OCI-LY1 (cell line): ENCODE data around the gene ZNF474.

Source experiments
- H2AFZ ChIP-seq: fragments of 200-600 bp; sonication (generic), shearing (Covaris generic); 2 replicates; pipeline ENCODE4 v1.6.0; 2014; ENCODE audit warnings: antibody characterized with exemption, mild to moderate bottlenecking, low read length
- H3F3A ChIP-seq: fragments of 200-600 bp; sonication (generic), shearing (Covaris generic); 2 replicates; pipeline ENCODE4 v1.6.0; 2014; ENCODE audit warnings: mild to moderate bottlenecking, antibody characterized with exemption, low read length, moderate library complexity; ENCODE audit not compliant: insufficient read depth
- H3K27ac ChIP-seq: fragments of 200-600 bp; sonication (generic); 2 replicates; pipeline ENCODE4 v1.5.1; 2014; ENCODE audit warnings: low read length, mixed run types, mild to moderate bottlenecking, low read depth; ENCODE audit not compliant: poor library complexity, severe bottlenecking
- H3K27me3 ChIP-seq: fragments of 200-600 bp; sonication (generic); 2 replicates; pipeline ENCODE4 v1.6.0; 2014; ENCODE audit warnings: antibody characterized with exemption, mild to moderate bottlenecking, low read length, moderate library complexity; ENCODE audit not compliant: insufficient read depth
- H3K36me3 ChIP-seq: fragments of 200-600 bp; sonication (generic); 2 replicates; pipeline ENCODE4 v1.6.1; 2014; ENCODE audit warnings: mild to moderate bottlenecking, antibody characterized with exemption, low read length, moderate library complexity, mixed read lengths; ENCODE audit not compliant: insufficient read depth
- H3K4me1 ChIP-seq: fragments of 200-600 bp; sonication (generic); 2 replicates; pipeline ENCODE4 v1.5.1; 2014; ENCODE audit warnings: mild to moderate bottlenecking, low read length, moderate library complexity; ENCODE audit not compliant: insufficient read depth, severe bottlenecking
- H3K4me2 ChIP-seq: fragments of 200-600 bp; sonication (generic), shearing (Covaris generic); 2 replicates; pipeline ENCODE4 v1.6.1; 2014; ENCODE audit warnings: low read length
- H3K4me3 ChIP-seq: fragments of 200-600 bp; sonication (generic); 2 replicates; pipeline ENCODE4 v1.5.1; 2014; ENCODE audit warnings: low read length, low read depth, mild to moderate bottlenecking, mixed read lengths; ENCODE audit not compliant: poor library complexity, severe bottlenecking
- H3K79me2 ChIP-seq: fragments of 200-600 bp; shearing (Covaris generic); 2 replicates; pipeline ENCODE4 v1.6.1; 2016; ENCODE audit warnings: mixed run types, low read length, mixed read lengths; ENCODE audit not compliant: insufficient read depth
- H3K9ac ChIP-seq: fragments of 200-600 bp; sonication (generic), shearing (Covaris generic); 2 replicates; pipeline ENCODE4 v1.6.1; 2014; ENCODE audit warnings: mild to moderate bottlenecking, low read length, mixed read lengths
- H3K9me2 ChIP-seq: fragments of 200-600 bp; sonication (generic), shearing (Covaris generic); 2 replicates; pipeline ENCODE4 v1.6.1; 2014; ENCODE audit warnings: low read depth, mild to moderate bottlenecking, low read length, mixed read lengths
- H3K9me3 ChIP-seq: fragments of 200-600 bp; shearing (Covaris generic); 2 replicates; pipeline ENCODE4 v1.6.1; 2014; ENCODE audit warnings: low read length, mixed read lengths
- H4K20me1 ChIP-seq: fragments of 200-600 bp; sonication (generic), shearing (Covaris generic); 2 replicates; pipeline ENCODE4 v1.6.0; 2016; ENCODE audit warnings: mild to moderate bottlenecking, low read length; ENCODE audit not compliant: insufficient read depth
- CTCF ChIP-seq: fragments of 200-600 bp; sonication (generic), shearing (Covaris generic); IDR thresholded peaks from 2 replicates; pipeline ENCODE4 v1.5.1; 2017; ENCODE audit warnings: mild to moderate bottlenecking, antibody characterized with exemption, low read length, moderate library complexity, mixed read lengths
- EZH2 ChIP-seq: fragments of 200-600 bp; sonication (generic), shearing (Covaris generic); IDR thresholded peaks from 2 replicates; pipeline ENCODE4 v1.8.0; 2017; ENCODE audit warnings: borderline replicate concordance, mixed run types, mild to moderate bottlenecking, antibody characterized with exemption, low read length, moderate library complexity, mixed read lengths

The ZNF474 gene

GRCh38 chr5:122130152-122130551 lies 806 bp downstream of the ZNF474 start:
- Histone ChIP-seq H3K4me1 (no peaks in the 10 kb centered on the region), H3K9me2 (no peaks in the 10 kb centered on the region), H3K4me3 (no peak overlapping the region), H2AFZ (no peak overlapping the region), H3K36me3 (no peaks in the 10 kb centered on the region), H3K27ac (no peak overlapping the region), H3K4me2 (no peak overlapping the region), H3K9me3 (no peaks in the 10 kb centered on the region), H3K79me2 (no peaks in the 10 kb centered on the region), H3K27me3 (no peaks in the 10 kb centered on the region), H3F3A (no peaks in the 10 kb centered on the region), H4K20me1 (no peaks in the 10 kb centered on the region), H3K9ac (no peak overlapping the region)
- no peak for TF ChIP-seq CTCF
- no peak for TF ChIP-seq EZH2

GRCh38 chr5:122137702-122138101 lies 8.4 kb downstream of the ZNF474 start:
- no peak for TF ChIP-seq EZH2
- TF ChIP-seq CTCF: no peak
- H3K4me2 ChIP-seq: no peak overlapping the region

GRCh38 chr5:122138356-122138755 lies 9.0 kb downstream of the ZNF474 start:
- H4K20me1 ChIP-seq: no peaks in the 10 kb centered on the region
- no peaks in the 10 kb centered on the region for H3K9me2 ChIP-seq
- no peaks in the 10 kb centered on the region for H3K4me1 ChIP-seq
- H3K79me2 ChIP-seq: no peaks in the 10 kb centered on the region
- no peak overlapping the region for H2AFZ ChIP-seq
- H3K9me3 ChIP-seq: no peaks in the 10 kb centered on the region
- H3K27me3 ChIP-seq: no peaks in the 10 kb centered on the region
- TF ChIP-seq CTCF (no peak), EZH2 (no peak)
- H3K36me3 ChIP-seq: no peaks in the 10 kb centered on the region
- no peak overlapping the region for H3K4me2 ChIP-seq
- no peak overlapping the region for H3K9ac ChIP-seq
- H3K4me3 ChIP-seq: no peak overlapping the region
- no peaks in the 10 kb centered on the region for H3F3A ChIP-seq
- no peak overlapping the region for H3K27ac ChIP-seq

More at GRCh38 chr5:122137702-122138101, 8.4 kb downstream of the ZNF474 start:
- no peaks in the 10 kb centered on the region for H3F3A ChIP-seq
- H3K36me3 ChIP-seq: no peaks in the 10 kb centered on the region
- no peaks in the 10 kb centered on the region for H3K9me2 ChIP-seq
- no peaks in the 10 kb centered on the region for H3K79me2 ChIP-seq
- no peak overlapping the region for H3K27ac ChIP-seq
- no peaks in the 10 kb centered on the region for H3K4me1 ChIP-seq
- no peak overlapping the region for H3K9ac ChIP-seq
- H4K20me1 ChIP-seq: no peaks in the 10 kb centered on the region
- H3K4me3 ChIP-seq: no peak overlapping the region
- H3K9me3 ChIP-seq: no peaks in the 10 kb centered on the region
- H2AFZ ChIP-seq: no peak overlapping the region
- H3K27me3 ChIP-seq: no peaks in the 10 kb centered on the region
